Measurements from ENCODE around the gene HS6ST2. TPM values are rescaled to one million over a fixed set of nuclear protein-coding genes. Genes with fewer than 3 reads are reported as not detected.

Gene HS6ST2
- total RNA-seq, 3 donors from 2014 or later = 0.32 to 1.3 (median 1.2) TPM

DNA sequence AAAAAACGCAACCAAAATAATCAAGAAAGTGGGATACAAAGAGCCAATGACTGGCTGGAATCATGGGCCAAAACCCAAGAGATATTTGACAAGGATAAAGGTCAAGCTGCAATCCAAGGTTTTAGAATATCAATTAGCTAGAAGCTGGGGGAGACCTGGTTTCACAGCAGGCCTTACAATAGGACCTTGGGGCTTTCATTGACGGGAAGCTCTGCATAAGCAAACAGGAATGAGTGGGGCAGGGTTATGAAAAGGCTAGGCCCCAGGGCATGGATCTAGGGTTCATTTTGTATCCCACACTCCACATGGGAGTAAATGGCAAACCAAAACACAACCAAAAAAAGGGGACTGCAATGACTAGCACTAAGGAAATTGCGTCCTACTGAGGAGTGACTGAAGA lies 215.3 kb downstream of the HS6ST2 start:
- Histone ChIP-seq H3K27me3 (peaks cover 0 to 59% of the 10 kb centered on the region in 2 donors), H3K4me1 (no peaks in the 10 kb centered on the region), H3K27ac (no peak overlapping the region), H3K9me3 (no peaks in the 10 kb centered on the region), H3K36me3 (no peaks in the 10 kb centered on the region), H3K4me3 (no peak overlapping the region)
- DNase-seq (ENCODE audit: low spot score in 2 of 2) = no peak
- intact Hi-C loops (cut with DNase I; ENCODE audit: low total_unique reads) = no loop called here
- no peak for TF ChIP-seq CTCF (IDR thresholded peaks at IDR 0.05)
- TF ChIP-seq POLR2A (IDR thresholded peaks at IDR 0.05) = no peak
- TF ChIP-seq POLR2AphosphoS5 (IDR thresholded peaks at IDR 0.05) = no peak

DNA sequence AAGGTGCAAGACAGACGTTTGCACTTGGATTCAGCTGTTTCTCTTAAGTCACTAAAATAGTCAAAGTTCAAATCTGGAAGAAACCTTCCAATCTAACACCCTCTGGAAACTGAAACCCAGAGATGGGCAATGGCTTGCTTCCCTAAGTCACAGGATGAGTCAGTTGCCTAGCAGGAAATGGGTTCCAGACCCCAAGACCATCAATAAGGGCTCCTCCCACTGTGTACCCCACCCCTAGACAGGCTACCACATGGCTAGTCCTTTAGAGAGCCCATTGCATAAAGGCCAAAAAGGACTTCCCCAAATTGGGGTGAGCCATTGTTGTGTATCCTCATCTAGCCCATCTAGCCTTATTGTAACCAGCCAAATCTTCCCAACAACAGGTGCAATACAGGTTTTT lies 216.2 kb downstream of the HS6ST2 start:
- H3K27ac ChIP-seq = no peak overlapping the region
- no peak overlapping the region for H3K4me3 ChIP-seq
- H3K36me3 ChIP-seq = no peaks in the 10 kb centered on the region
- no peak for DNase-seq (ENCODE audit: low spot score in 2 of 2)
- intact Hi-C loops (cut with DNase I; ENCODE audit: low total_unique reads) = no loop called here
- no peaks in the 10 kb centered on the region for H3K9me3 ChIP-seq
- H3K4me1 ChIP-seq = no peaks in the 10 kb centered on the region
- H3K27me3 ChIP-seq = peaks cover 0 to 59% of the 10 kb centered on the region in 2 donors
- TF ChIP-seq POLR2A (IDR thresholded peaks at IDR 0.05) (no peak), CTCF (IDR thresholded peaks at IDR 0.05) (no peak), POLR2AphosphoS5 (IDR thresholded peaks at IDR 0.05) (no peak)

DNA sequence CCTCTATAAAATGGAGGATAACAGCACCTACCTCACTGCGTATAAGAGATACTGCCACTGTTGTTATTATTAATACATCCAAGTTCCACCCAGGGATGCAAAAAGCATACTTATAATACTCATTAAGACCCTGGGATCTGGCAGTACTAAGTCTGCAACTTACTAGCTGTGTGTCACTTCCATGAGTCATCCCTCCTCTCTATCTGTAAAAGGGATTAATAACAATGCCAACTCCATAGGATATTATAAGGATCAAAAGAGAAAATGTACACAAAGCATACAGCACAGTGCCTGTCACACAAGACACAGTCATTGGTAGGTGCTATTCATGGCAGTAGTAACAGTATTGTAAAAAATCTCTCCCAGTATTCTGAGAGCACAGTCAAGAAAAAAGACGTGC lies 216.7 kb downstream of the HS6ST2 start:
- no peak for DNase-seq (ENCODE audit: low spot score in 2 of 2)
- Histone ChIP-seq H3K4me1 (no peaks in the 10 kb centered on the region), H3K9me3 (no peaks in the 10 kb centered on the region), H3K4me3 (no peak overlapping the region), H3K27me3 (peaks cover 0 to 59% of the 10 kb centered on the region in 2 donors), H3K27ac (no peak overlapping the region), H3K36me3 (no peaks in the 10 kb centered on the region)
- no peak for TF ChIP-seq CTCF (IDR thresholded peaks at IDR 0.05)
- no peak for TF ChIP-seq POLR2A (IDR thresholded peaks at IDR 0.05)
- TF ChIP-seq POLR2AphosphoS5 (IDR thresholded peaks at IDR 0.05) = no peak
- intact Hi-C loops (cut with DNase I; ENCODE audit: low total_unique reads) = no loop called here

DNA sequence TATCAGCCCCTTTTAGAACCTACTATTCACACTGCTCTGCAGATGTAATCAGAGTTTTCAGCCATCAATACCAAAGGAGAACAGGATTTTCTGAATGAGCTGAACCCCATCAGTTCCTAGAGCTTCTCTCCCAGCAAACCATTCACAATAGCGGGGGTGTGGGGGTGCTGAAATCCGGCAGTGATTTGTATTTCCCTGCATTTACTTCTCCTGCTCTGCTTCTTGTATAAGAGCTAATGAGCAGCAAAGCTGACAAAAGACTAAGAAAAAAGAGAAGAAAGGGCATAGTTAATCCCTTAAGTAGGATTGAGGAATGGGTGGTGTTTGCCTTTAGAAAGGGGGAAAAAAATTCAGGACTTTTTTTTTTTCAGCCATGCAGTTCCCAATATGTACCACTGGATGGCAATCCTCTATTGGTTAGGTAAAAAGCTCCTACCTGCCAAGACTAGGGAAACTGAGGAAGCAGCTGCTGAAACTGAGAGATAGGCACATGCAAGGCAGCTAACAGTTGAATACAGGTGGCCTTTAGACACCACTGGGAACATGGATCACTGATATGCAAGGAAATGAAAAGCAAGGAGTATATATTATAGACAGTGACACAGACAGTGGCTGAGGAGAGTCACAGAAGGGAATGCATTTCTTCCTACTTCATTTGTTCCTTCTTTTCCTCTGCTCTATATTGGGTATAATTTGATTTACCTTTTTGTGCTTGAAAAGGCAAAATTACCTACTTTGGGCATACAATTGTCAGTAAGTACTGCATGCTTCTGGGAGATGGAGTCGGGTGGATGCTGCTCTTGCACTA lies 217.9 kb downstream of the HS6ST2 start:
- intact Hi-C loops (cut with DNase I; ENCODE audit: low total_unique reads) = no loop called here
- Histone ChIP-seq H3K4me1 (no peaks in the 10 kb centered on the region), H3K27ac (no peak overlapping the region), H3K27me3 (peaks cover 0 to 59% of the 10 kb centered on the region in 2 donors), H3K4me3 (no peak overlapping the region), H3K9me3 (no peaks in the 10 kb centered on the region), H3K36me3 (no peaks in the 10 kb centered on the region)
- TF ChIP-seq POLR2A (IDR thresholded peaks at IDR 0.05) (no peak), CTCF (IDR thresholded peaks at IDR 0.05) (peak in 1 of 3 donors; percentile 25)
- no peak for DNase-seq (ENCODE audit: low spot score in 2 of 2)

GRCh38 chrX:132738951-132739350 lies 219.5 kb downstream of the HS6ST2 start:
- intact Hi-C loops (cut with DNase I; ENCODE audit: low total_unique reads) = no loop called here
- Histone ChIP-seq H3K27ac (no peak overlapping the region), H3K36me3 (no peaks in the 10 kb centered on the region), H3K4me3 (no peak overlapping the region), H3K9me3 (no peaks in the 10 kb centered on the region), H3K27me3 (peaks cover 0 to 58% of the 10 kb centered on the region in 2 donors), H3K4me1 (no peaks in the 10 kb centered on the region)
- TF ChIP-seq CTCF (IDR thresholded peaks at IDR 0.05) (no peak), POLR2A (IDR thresholded peaks at IDR 0.05) (no peak), POLR2AphosphoS5 (IDR thresholded peaks at IDR 0.05) (no peak)
- no peak for DNase-seq (ENCODE audit: low spot score in 2 of 2)
